Umbilical cord (tissue), 2 donors: ENCODE measurements around the gene PLAAT1. TPM values are rescaled to one million over a fixed set of nuclear protein-coding genes. Genes with fewer than 3 reads are reported as not detected.

Source experiments
- DNase-seq: peaks from one replicate; pipeline ENCODE4 v3.0.0-alpha.2; 2015; ENCODE audit warnings: low spot score
- total RNA-seq: library from RNA; depleted of rRNA; stranded (reverse); fragments of >200 nt; gene quantifications from one replicate; pipeline ENCODE4 v1.2.3, GENCODE V29; 2014; ENCODE audit warnings: low replicate concordance; ENCODE audit not compliant: insufficient read depth

PLAAT1 gene
- total RNA-seq, 1 donor from 2014 or later, result 2.4 TPM

- DNase-seq, result no peak
Observed at GRCh38 chr3:193253986-193254660, 13.1 kb downstream of the PLAAT1 start.

- DNase-seq, result no peak
Observed at GRCh38 chr3:193261970-193262369, 20.9 kb downstream of the PLAAT1 start.

- no peak for DNase-seq
Observed at GRCh38 chr3:193262707-193263106, 21.7 kb downstream of the PLAAT1 start.

- DNase-seq, result no peak
Observed at GRCh38 chr3:193269343-193270028, 28.5 kb downstream of the PLAAT1 start.

GRCh38 chr3:193270451-193270850 lies 29.4 kb downstream of the PLAAT1 start:
- DNase-seq, result no peak

- no peak for DNase-seq
Observed at GRCh38 chr3:193271101-193271840, 30.2 kb downstream of the PLAAT1 start.

GRCh38 chr3:193292386-193292785 lies 51.4 kb downstream of the PLAAT1 start:
- no peak for DNase-seq

GRCh38 chr3:193295985-193296384 lies 55.0 kb downstream of the PLAAT1 start:
- no peak for DNase-seq

- no peak for DNase-seq
Observed at GRCh38 chr3:193297421-193297820, 56.4 kb downstream of the PLAAT1 start.

GRCh38 chr3:193301433-193301832 lies 60.4 kb downstream of the PLAAT1 start:
- DNase-seq, result no peak

GRCh38 chr3:193305356-193305755 lies 64.3 kb downstream of the PLAAT1 start:
- no peak for DNase-seq

- DNase-seq, result no peak
Observed at GRCh38 chr3:193310914-193311723, 70.1 kb downstream of the PLAAT1 start.

- DNase-seq, result no peak
Observed at GRCh38 chr3:193313061-193313958, 72.3 kb downstream of the PLAAT1 start.

GRCh38 chr3:193314161-193314560 lies 73.1 kb downstream of the PLAAT1 start:
- DNase-seq, result no peak

- no peak for DNase-seq
Observed at GRCh38 chr3:193317682-193318300, 76.8 kb downstream of the PLAAT1 start.

Other genes with a start within 250 kb of the PLAAT1 start
- 12.0 TPM for gene ATP13A5, start 137.5 kb downstream of the PLAAT1 start, total RNA-seq